ENCODE results near the gene TNRC18. TPM values are rescaled to one million over a fixed set of nuclear protein-coding genes. Genes with fewer than 3 reads are reported as not detected.

Gene TNRC18
- total RNA-seq, 1 experiment from 2014 or later = 91.7 TPM

DNA sequence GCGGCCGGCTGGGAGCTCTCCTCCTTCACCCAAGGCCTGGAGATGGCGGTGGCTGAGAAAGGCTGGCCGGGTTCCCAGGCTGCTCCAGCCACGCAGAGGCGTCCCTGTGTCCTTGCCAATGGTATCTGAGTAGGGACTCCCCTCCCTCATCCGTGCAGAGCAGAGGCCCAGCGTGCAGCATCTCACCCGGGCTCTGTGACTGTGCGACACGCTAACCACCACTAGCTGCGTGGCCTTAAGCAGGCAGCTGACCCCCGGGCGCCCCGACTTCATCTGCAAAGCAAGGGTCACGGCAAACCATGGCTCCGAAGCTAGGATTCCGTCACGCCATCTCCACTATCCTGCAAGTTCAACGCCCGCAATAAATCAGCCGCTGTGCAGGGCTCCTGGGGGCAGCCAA, 47.2 kb upstream of the TNRC18 start:
- Histone ChIP-seq H3K36me3 (ENCODE audit: insufficient read depth, low read length, poor library complexity, severe bottlenecking) (no peaks in the 10 kb centered on the region), H3K27ac (ENCODE audit: low read depth, low read length, poor library complexity, severe bottlenecking) (no peak overlapping the region), H3K4me3 (ENCODE audit: low read depth, low read length, poor library complexity, severe bottlenecking) (no peak overlapping the region), H3K27me3 (replicated peaks; ENCODE audit: insufficient read depth, low read depth, low read length, poor library complexity) (no peaks in the 10 kb centered on the region), H3K4me1 (ENCODE audit: insufficient read depth, low read length, poor library complexity, severe bottlenecking) (no peaks in the 10 kb centered on the region), H3K9me3 (ENCODE audit: low read depth, low read length, poor library complexity, severe bottlenecking) (no peaks in the 10 kb centered on the region)
- BruUV-seq (replicated peaks) = no TSS peak
- intact Hi-C loops (cut with micrococcal nuclease; ENCODE audit: unreplicated experiment) = no loop called here
- ChIA-PET CTCF (interaction anchor here (1.2 kb wide), 1 partner anchor 231 kb away, joined by 7 read pairs; no protein-coding TSS in a partner anchor), POLR2A (ENCODE audit: low non-redundant PET) (no interaction called here)
- no peak for DNase-seq (ENCODE audit: low spot score)
- TF ChIP-seq, protein P1, sequence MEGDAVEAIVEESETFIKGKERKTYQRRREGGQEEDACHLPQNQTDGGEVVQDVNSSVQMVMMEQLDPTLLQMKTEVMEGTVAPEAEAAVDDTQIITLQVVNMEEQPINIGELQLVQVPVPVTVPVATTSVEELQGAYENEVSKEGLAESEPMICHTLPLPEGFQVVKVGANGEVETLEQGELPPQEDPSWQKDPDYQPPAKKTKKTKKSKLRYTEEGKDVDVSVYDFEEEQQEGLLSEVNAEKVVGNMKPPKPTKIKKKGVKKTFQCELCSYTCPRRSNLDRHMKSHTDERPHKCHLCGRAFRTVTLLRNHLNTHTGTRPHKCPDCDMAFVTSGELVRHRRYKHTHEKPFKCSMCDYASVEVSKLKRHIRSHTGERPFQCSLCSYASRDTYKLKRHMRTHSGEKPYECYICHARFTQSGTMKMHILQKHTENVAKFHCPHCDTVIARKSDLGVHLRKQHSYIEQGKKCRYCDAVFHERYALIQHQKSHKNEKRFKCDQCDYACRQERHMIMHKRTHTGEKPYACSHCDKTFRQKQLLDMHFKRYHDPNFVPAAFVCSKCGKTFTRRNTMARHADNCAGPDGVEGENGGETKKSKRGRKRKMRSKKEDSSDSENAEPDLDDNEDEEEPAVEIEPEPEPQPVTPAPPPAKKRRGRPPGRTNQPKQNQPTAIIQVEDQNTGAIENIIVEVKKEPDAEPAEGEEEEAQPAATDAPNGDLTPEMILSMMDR (conservative IDR thresholded peaks at IDR 0.05; ENCODE audit: low read depth, low read length) = no peak
- TF ChIP-seq EZH2 (IDR thresholded peaks at IDR 0.05; ENCODE audit: borderline replicate concordance, low read depth, low read length, poor library complexity, severe bottlenecking) = no peak

DNA sequence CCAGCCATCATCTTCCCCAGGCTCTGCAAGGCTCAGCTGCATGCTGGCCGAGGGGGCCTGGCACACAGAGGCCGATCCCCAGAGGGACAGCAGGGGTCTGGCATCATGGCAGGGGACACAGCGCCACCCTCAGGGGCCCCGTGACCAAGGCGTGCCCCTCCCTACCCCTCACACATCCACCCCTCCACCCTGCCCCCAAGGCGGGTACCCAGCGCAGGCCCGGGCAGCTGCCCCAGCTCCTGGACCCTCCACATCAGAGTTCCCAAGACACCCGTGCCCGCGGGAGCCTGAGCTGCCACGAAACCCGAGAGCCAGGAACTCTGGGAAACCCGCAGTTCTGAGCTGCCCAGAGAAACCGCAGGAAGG, 46.5 kb upstream of the TNRC18 start:
- TF ChIP-seq EZH2 (IDR thresholded peaks at IDR 0.05; ENCODE audit: borderline replicate concordance, low read depth, low read length, poor library complexity, severe bottlenecking) = no peak
- TF ChIP-seq, protein P1 (conservative IDR thresholded peaks at IDR 0.05; ENCODE audit: low read depth, low read length) = peak; percentile 27; the same call in 1 of the 2 replicates
- CTCF ChIA-PET = interaction anchor here (1.2 kb wide), 1 partner anchor 230 kb away, joined by 7 read pairs; no protein-coding TSS in a partner anchor
- BruUV-seq (replicated peaks) = no TSS peak
- intact Hi-C loops (cut with micrococcal nuclease; ENCODE audit: unreplicated experiment) = no loop called here
- H3K27ac ChIP-seq (ENCODE audit: low read depth, low read length, poor library complexity, severe bottlenecking) = no peak overlapping the region
- H3K9me3 ChIP-seq (ENCODE audit: low read depth, low read length, poor library complexity, severe bottlenecking) = no peaks in the 10 kb centered on the region
- no peaks in the 10 kb centered on the region for H3K27me3 ChIP-seq (replicated peaks; ENCODE audit: insufficient read depth, low read depth, low read length, poor library complexity)
- POLR2A ChIA-PET (ENCODE audit: low non-redundant PET) = no interaction called here
- no peaks in the 10 kb centered on the region for H3K36me3 ChIP-seq (ENCODE audit: insufficient read depth, low read length, poor library complexity, severe bottlenecking)
- no peak for DNase-seq (ENCODE audit: low spot score)
- no peak overlapping the region for H3K4me3 ChIP-seq (ENCODE audit: low read depth, low read length, poor library complexity, severe bottlenecking)
- H3K4me1 ChIP-seq (ENCODE audit: insufficient read depth, low read length, poor library complexity, severe bottlenecking) = no peaks in the 10 kb centered on the region

DNA sequence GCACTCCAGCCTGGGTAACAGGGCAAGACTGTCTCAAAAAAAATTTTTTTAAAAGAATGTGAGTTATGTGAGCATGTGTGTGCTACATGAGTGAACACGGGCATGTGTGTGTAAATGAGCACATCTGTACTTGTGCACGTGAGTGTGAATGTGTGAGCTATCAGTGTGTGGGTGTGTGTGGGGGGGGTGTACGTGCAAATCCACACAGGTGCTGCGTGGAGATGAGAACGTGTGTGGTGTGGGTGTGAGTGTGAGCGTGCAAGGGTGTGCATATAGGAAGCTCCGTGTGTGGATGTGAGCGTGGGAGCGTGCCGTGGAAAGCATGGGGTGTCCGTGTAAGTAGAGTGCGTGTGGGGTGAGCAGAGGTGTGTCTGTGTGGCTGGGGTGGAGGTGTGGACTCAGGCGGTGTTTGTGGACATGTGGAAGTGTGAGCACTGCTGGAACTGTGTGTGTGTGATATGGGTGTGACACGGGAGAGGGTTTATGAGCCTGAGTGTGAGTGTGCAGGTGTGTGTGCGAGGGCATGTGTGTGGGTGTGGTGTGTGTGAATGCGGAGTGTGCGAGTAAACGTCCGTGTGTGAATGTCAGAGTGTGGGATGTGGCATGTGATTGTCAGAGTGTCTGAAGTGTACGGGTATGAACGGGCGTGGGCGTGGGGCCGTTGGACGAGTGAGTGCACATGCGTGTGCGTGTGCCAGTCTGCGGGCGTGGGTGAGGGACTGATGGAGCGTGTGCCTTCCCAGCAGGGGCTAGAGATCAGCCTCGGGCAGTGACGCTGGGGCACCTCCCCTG, 45.9 kb upstream of the TNRC18 start:
- TF ChIP-seq EZH2 (IDR thresholded peaks at IDR 0.05; ENCODE audit: borderline replicate concordance, low read depth, low read length, poor library complexity, severe bottlenecking) = no peak
- TF ChIP-seq, protein P1 (conservative IDR thresholded peaks at IDR 0.05; ENCODE audit: low read depth, low read length) = no peak
- no TSS peak for BruUV-seq (replicated peaks)
- CTCF ChIA-PET = no interaction called here
- H3K9me3 ChIP-seq (ENCODE audit: low read depth, low read length, poor library complexity, severe bottlenecking) = no peaks in the 10 kb centered on the region
- no peaks in the 10 kb centered on the region for H3K4me1 ChIP-seq (ENCODE audit: insufficient read depth, low read length, poor library complexity, severe bottlenecking)
- H3K27ac ChIP-seq (ENCODE audit: low read depth, low read length, poor library complexity, severe bottlenecking) = no peak overlapping the region
- H3K27me3 ChIP-seq (replicated peaks; ENCODE audit: insufficient read depth, low read depth, low read length, poor library complexity) = no peaks in the 10 kb centered on the region
- H3K4me3 ChIP-seq (ENCODE audit: low read depth, low read length, poor library complexity, severe bottlenecking) = no peak overlapping the region
- intact Hi-C loops (cut with micrococcal nuclease; ENCODE audit: unreplicated experiment) = no loop called here
- H3K36me3 ChIP-seq (ENCODE audit: insufficient read depth, low read length, poor library complexity, severe bottlenecking) = no peaks in the 10 kb centered on the region
- POLR2A ChIA-PET (ENCODE audit: low non-redundant PET) = no interaction called here
- DNase-seq (ENCODE audit: low spot score) = no peak
